Measurements from ENCODE around the gene ATR.
A peak's percentile ranks its signal among the peaks of the same experiment; 100 is the strongest.
"Not testable (repeated sequence)": the region's sequence is repeated elsewhere in the genome, so short reads cannot be mapped to it uniquely, and the experiment has no call there.

The ATR gene

GRCh38 chr3:142447301-142447851, 131.2 kb downstream of the ATR start:
- DNase-seq, result peak; percentile 4 to 60 (median 33)

GRCh38 chr3:142445816-142446254, 132.7 kb downstream of the ATR start:
- peak in 1 of 5 experiments; percentile 78 for DNase-seq

- no peak for DNase-seq
Observed at GRCh38 chr3:142444343-142444742, 134.2 kb downstream of the ATR start.

- DNase-seq, result not testable (repeated sequence)
Observed at GRCh38 chr3:142443060-142443459, 135.5 kb downstream of the ATR start.

- not testable (repeated sequence) for DNase-seq
Observed at GRCh38 chr3:142439499-142440220, 138.9 kb downstream of the ATR start.

GRCh38 chr3:142438096-142438495, 140.4 kb downstream of the ATR start:
- DNase-seq, result not testable (repeated sequence)

- DNase-seq, result no peak
Observed at GRCh38 chr3:142436951-142437585, 141.5 kb downstream of the ATR start.

- DNase-seq, result no peak
Observed at GRCh38 chr3:142434503-142434902, 144.0 kb downstream of the ATR start.

GRCh38 chr3:142433110-142433509, 145.4 kb downstream of the ATR start:
- DNase-seq, result no peak

- DNase-seq, result no peak
Observed at GRCh38 chr3:142429582-142429981, 149.0 kb downstream of the ATR start.

GRCh38 chr3:142424754-142425153, 153.8 kb downstream of the ATR start:
- DNase-seq, result no peak

- DNase-seq, result no peak
Observed at GRCh38 chr3:142418926-142419592, 159.5 kb downstream of the ATR start.

- DNase-seq, result no peak
Observed at GRCh38 chr3:142417302-142417701, 161.2 kb downstream of the ATR start.

GRCh38 chr3:142400537-142400936, 178.0 kb downstream of the ATR start:
- not testable (repeated sequence) for DNase-seq
